Suprapubic skin (tissue), 4 donors: ENCODE measurements around the gene CLPSL2. TPM values are rescaled to one million over a fixed set of nuclear protein-coding genes. Genes with fewer than 3 reads are reported as not detected.

Source experiments
- DNase-seq, 2 donors: peaks; one replicate each; pipeline ENCODE4 v3.0.0-alpha.2; 2019; ENCODE audit warnings: low spot score in 2 of 2
- H3K27ac ChIP-seq: fragments of 200-600 bp; sonication (generic); one replicate; pipeline ENCODE4 v1.5.1; 2019
- H3K27me3 ChIP-seq: fragments of 200-600 bp; sonication (generic); one replicate; pipeline ENCODE4 v1.5.1; 2019
- H3K36me3 ChIP-seq: fragments of 200-600 bp; sonication (generic); one replicate; pipeline ENCODE4 v1.5.1; 2019
- H3K4me1 ChIP-seq: fragments of 200-600 bp; sonication (generic); one replicate; pipeline ENCODE4 v1.5.1; 2019
- H3K4me3 ChIP-seq: fragments of 200-600 bp; sonication (generic); one replicate; pipeline ENCODE4 v1.5.1; 2019; ENCODE audit warnings: mild to moderate bottlenecking
- H3K9me3 ChIP-seq: fragments of 200-600 bp; sonication (generic); one replicate; pipeline ENCODE4 v1.5.1; 2019
- EP300 ChIP-seq: sonication (generic); formaldehyde crosslinking; IDR thresholded peaks from one replicate; pipeline ENCODE4 v1.6.1; 2017; ENCODE audit warnings: antibody characterized with exemption
- POLR2A ChIP-seq, 2 donors: fragments of 450-650 bp; IDR thresholded peaks; one replicate each; pipeline ENCODE4 v1.6.1; 2017; ENCODE audit warnings: antibody characterized with exemption in 2 of 2, mild to moderate bottlenecking in 2 of 2, moderate library complexity in 2 of 2
- POLR2AphosphoS5 ChIP-seq, 3 donors: sonication (generic); formaldehyde crosslinking; IDR thresholded peaks; one replicate each; pipeline ENCODE4 v1.6.1; 2017; ENCODE audit warnings: antibody characterized with exemption in 3 of 3
- WGBS: methylation state at CpG from one replicate; pipeline ENCODE4 v1.1.5; 2018; 5-methylcytosine and 5-hydroxymethylcytosine counted together
- total RNA-seq, 4 donors: library from RNA; depleted of rRNA; stranded (reverse); fragments of >200 nt; gene quantifications; one replicate each; pipeline ENCODE4 v1.1.0, GENCODE V29; 2016
- TF ChIP-seq, protein P1 (sequence below), 2 donors: fragments of 200-600 bp in 1 of 2; fragments of 450-650 bp in 1 of 2; sonication (generic) in 1 of 2; IDR thresholded peaks; one replicate each; pipeline ENCODE4 v1.5.1; 2016 to 2019; ENCODE audit warnings: antibody characterized with exemption in 2 of 2, mild to moderate bottlenecking in 1 of 2, moderate library complexity in 1 of 2

Gene CLPSL2
- total RNA-seq, 4 donors from 2014 or later, result not detected

GRCh38 chr6:35786272-35786671 lies 9.9 kb downstream of the CLPSL2 start:
- TF ChIP-seq, protein P1, sequence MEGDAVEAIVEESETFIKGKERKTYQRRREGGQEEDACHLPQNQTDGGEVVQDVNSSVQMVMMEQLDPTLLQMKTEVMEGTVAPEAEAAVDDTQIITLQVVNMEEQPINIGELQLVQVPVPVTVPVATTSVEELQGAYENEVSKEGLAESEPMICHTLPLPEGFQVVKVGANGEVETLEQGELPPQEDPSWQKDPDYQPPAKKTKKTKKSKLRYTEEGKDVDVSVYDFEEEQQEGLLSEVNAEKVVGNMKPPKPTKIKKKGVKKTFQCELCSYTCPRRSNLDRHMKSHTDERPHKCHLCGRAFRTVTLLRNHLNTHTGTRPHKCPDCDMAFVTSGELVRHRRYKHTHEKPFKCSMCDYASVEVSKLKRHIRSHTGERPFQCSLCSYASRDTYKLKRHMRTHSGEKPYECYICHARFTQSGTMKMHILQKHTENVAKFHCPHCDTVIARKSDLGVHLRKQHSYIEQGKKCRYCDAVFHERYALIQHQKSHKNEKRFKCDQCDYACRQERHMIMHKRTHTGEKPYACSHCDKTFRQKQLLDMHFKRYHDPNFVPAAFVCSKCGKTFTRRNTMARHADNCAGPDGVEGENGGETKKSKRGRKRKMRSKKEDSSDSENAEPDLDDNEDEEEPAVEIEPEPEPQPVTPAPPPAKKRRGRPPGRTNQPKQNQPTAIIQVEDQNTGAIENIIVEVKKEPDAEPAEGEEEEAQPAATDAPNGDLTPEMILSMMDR (IDR thresholded peaks at IDR 0.05), result no peak
- TF ChIP-seq EP300 (no peak), POLR2AphosphoS5 (IDR thresholded peaks at IDR 0.05) (no peak), POLR2A (IDR thresholded peaks at IDR 0.05) (no peak)
- Histone ChIP-seq H3K27ac (no peak overlapping the region), H3K27me3 (peaks cover 49% of the 10 kb centered on the region), H3K36me3 (no peaks in the 10 kb centered on the region), H3K9me3 (no peaks in the 10 kb centered on the region), H3K4me3 (no peak overlapping the region), H3K4me1 (peaks cover 5% of the 10 kb centered on the region)
- DNase-seq, result no peak
- 67% methylated on average over 2 of the region's 2 CpGs for WGBS

DNA sequence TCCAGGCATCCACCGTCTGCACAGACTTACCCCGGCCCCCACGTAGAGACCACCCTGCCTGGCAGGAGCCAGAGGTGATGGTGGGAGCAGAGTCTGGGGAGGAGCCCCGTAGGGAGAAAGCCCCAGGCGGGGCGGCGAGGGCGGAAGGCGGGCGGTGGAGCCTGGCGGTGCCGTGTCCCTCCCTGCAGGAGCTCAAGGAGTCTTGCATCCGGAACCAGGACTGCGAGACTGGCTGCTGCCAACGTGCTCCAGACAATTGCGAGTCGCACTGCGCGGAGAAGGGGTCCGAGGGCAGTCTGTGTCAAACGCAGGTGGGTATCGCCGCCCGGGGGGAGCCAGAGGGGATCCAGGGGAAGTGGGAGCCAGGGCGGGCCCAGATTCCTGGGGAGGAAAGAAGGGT lies 10.4 kb downstream of the CLPSL2 start:
- Histone ChIP-seq H3K4me3 (no peak overlapping the region), H3K36me3 (no peaks in the 10 kb centered on the region), H3K27ac (no peak overlapping the region), H3K27me3 (peaks cover 47% of the 10 kb centered on the region), H3K9me3 (no peaks in the 10 kb centered on the region), H3K4me1 (peaks cover 5% of the 10 kb centered on the region)
- no peak for DNase-seq
- TF ChIP-seq POLR2AphosphoS5 (IDR thresholded peaks at IDR 0.05) (no peak), EP300 (no peak), POLR2A (IDR thresholded peaks at IDR 0.05) (no peak)
- TF ChIP-seq, protein P1 (IDR thresholded peaks at IDR 0.05), result no peak
- 43% methylated on average over 22 of the region's 25 CpGs for WGBS

DNA sequence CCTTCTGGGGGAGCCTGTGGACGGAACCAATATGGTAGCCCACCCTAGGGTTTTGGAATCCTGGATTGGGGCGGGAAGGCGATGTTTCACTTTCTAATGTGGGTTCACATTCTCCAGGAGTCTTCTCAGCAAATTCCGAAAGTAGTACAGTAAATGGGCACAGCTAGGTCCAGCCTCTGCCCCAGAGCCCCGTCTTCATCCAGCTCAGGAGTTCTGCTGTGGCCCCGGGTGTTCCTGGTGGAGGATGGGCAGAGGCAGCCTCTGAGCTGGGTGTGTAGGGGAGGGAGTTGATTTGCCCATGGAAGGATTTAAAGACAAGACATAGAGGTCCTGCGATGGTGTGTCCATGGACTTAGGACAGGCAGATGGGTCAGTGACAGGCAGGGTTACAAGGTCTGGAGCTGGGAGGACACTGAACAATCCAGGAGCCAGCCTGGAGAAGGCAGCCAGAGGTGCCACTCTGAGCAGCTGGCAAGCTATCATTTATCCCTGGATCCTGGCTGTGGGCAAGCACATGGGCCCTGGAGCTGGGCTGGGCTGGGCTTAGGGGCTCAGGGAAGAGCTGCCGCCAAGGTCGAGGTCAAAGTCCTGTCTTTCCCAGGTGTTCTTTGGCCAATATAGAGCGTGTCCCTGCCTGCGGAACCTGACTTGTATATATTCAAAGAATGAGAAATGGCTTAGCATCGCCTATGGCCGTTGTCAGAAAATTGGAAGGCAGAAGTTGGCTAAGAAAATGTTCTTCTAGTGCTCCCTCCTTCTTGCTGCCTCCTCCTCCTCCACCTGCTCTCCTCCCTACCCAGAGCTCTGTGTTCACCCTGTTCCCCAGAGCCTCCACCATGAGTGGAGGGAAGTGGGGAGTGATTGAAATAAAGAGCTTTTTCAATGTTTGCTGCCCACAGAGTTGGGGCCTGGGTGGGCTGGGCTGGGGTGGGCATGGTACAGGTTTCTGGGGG lies 11.1 kb downstream of the CLPSL2 start:
- no peak overlapping the region for H3K4me3 ChIP-seq
- TF ChIP-seq POLR2A (IDR thresholded peaks at IDR 0.05) (no peak), EP300 (no peak), POLR2AphosphoS5 (IDR thresholded peaks at IDR 0.05) (no peak)
- TF ChIP-seq, protein P1 (IDR thresholded peaks at IDR 0.05), result no peak
- DNase-seq, result no peak
- H3K36me3 ChIP-seq, result no peaks in the 10 kb centered on the region
- no peak overlapping the region for H3K27ac ChIP-seq
- peaks cover 5% of the 10 kb centered on the region for H3K4me1 ChIP-seq
- H3K27me3 ChIP-seq, result peaks cover 40% of the 10 kb centered on the region
- no peaks in the 10 kb centered on the region for H3K9me3 ChIP-seq
- 69% methylated on average over 13 of the region's 13 CpGs for WGBS

DNA sequence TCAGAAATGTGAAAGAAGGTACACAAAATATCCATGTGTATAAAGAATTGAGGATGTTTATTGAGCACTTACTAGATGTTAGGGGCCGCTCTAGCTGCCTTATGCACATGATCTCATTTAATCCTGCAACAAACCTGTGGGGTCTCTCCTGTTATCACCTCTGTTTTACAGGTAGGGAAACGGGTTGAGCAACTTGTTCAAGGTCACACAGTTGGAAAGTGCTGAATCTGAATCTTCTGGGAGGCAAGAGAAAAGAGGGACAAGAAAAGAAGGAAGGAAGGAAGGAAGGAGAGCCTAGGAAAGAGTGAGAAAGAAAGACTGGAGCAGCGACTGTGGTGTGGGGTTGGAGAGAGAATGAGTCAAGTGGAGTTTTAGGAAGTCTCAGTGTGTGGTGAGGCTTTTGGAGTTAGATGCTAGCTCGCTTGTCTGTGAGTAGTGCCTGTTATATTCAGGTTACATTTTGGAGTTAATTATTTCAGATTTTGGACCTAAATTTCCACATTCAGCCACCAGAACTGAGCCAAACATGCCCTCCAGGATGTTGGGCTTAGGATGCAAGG lies 12.1 kb downstream of the CLPSL2 start:
- no peak for DNase-seq
- H3K27me3 ChIP-seq, result peaks cover 38% of the 10 kb centered on the region
- H3K27ac ChIP-seq, result no peak overlapping the region
- H3K9me3 ChIP-seq, result no peaks in the 10 kb centered on the region
- H3K4me3 ChIP-seq, result no peak overlapping the region
- TF ChIP-seq POLR2AphosphoS5 (IDR thresholded peaks at IDR 0.05) (no peak), POLR2A (IDR thresholded peaks at IDR 0.05) (no peak), EP300 (no peak)
- TF ChIP-seq, protein P1 (IDR thresholded peaks at IDR 0.05), result no peak
- WGBS, result 72% methylated on average over 4 of the region's 4 CpGs
- peaks cover 5% of the 10 kb centered on the region for H3K4me1 ChIP-seq
- H3K36me3 ChIP-seq, result no peaks in the 10 kb centered on the region

DNA sequence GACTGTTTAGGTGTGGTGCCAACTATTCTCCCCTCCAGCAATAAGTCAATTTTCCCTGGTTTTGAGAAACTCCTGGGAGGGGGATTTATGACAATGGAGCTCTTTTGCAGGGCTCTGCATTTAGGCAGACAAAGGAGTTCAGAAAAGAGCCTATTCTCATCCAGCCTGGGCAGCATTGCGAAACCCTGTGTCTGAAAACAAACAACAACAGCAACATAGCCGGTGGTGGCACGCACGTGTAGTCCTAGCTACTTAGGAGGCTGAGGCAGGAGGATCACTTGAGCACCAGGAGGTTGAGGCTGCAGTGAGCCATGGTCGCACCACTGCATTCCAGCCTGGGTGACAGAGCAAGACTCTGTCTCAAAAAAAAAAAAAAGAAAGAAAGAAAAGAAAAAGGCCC lies 14.3 kb downstream of the CLPSL2 start:
- no peak for DNase-seq
- TF ChIP-seq, protein P1 (IDR thresholded peaks at IDR 0.05), result no peak
- TF ChIP-seq POLR2A (IDR thresholded peaks at IDR 0.05) (no peak), EP300 (no peak), POLR2AphosphoS5 (IDR thresholded peaks at IDR 0.05) (no peak)
- H3K36me3 ChIP-seq, result no peaks in the 10 kb centered on the region
- H3K4me1 ChIP-seq, result peaks cover 5% of the 10 kb centered on the region
- no peaks in the 10 kb centered on the region for H3K9me3 ChIP-seq
- peaks cover 38% of the 10 kb centered on the region for H3K27me3 ChIP-seq
- H3K4me3 ChIP-seq, result no peak overlapping the region
- 76% methylated on average over 5 of the region's 5 CpGs for WGBS
- H3K27ac ChIP-seq, result no peak overlapping the region
